Mammary epithelial cell (primary cell): ENCODE data around the gene RPA3.

Experiments used
- CTCF ChIP-seq, 2 donors: IDR thresholded peaks in 1 of 2; conservative IDR thresholded peaks in 1 of 2; 2 replicates each; pipeline ENCODE4 v1.5.1; 2011 to 2012; ENCODE audit warnings: inconsistent platforms in 2 of 2, low read length in 2 of 2, mild to moderate bottlenecking in 2 of 2, control low read depth in 1 of 2, low read depth in 1 of 2; ENCODE audit not compliant: insufficient read depth in 1 of 2; ENCODE audit errors: extremely low read depth in 1 of 2
- EZH2 ChIP-seq: IDR thresholded peaks from 2 replicates; pipeline ENCODE4 v1.6.1; 2012; ENCODE audit warnings: low read length, inconsistent platforms, borderline replicate concordance

GRCh38 chr7:7613210-7613609 lies 105.2 kb downstream of the RPA3 start:
- TF ChIP-seq CTCF (conservative IDR thresholded peaks at IDR 0.05 in 1 of 2, IDR thresholded peaks at IDR 0.05 in 1 of 2; ENCODE audit: extremely low read depth in 1 of 2, insufficient read depth in 1 of 2, low read depth in 1 of 2, low read length in 2 of 2) (no peak), EZH2 (no peak)
